ENCODE measurements around the gene NFAT5. TPM values are rescaled to one million over a fixed set of nuclear protein-coding genes. Genes with fewer than 3 reads are reported as not detected.
"Not testable (repeated sequence)": the region's sequence is repeated elsewhere in the genome, so short reads cannot be mapped to it uniquely, and the experiment has no call there.

Gene NFAT5
- total and polyA plus RNA-seq, 12 donors, result 1.9 to 79.4 (median 50.7) TPM

GRCh38 chr16:69727916-69728270, 162.1 kb downstream of the NFAT5 start:
- H3K36me3 ChIP-seq (replicated peaks in 1 of 2), result no peaks in the 10 kb centered on the region
- no peaks in the 10 kb centered on the region for H3K27me3 ChIP-seq
- no peak overlapping the region for H3K4me3 ChIP-seq
- H3K27ac ChIP-seq, result peak overlapping the region in 3 of 5 donors; percentile 7 to 94 (median 88)
- TF ChIP-seq CTCF (IDR thresholded peaks at IDR 0.05), result no peak
- no peak for TF ChIP-seq POLR2A (IDR thresholded peaks at IDR 0.05)
- intact Hi-C loops (cut with DNase I), result no loop called here
- WGBS, 4 donors, result 56 to 74% (median 58%) methylated on average over 5 of the region's 5 CpGs
- peaks cover 21 to 22% of the 10 kb centered on the region in 2 donors for H3K4me1 ChIP-seq (replicated peaks in 1 of 2)
- peak; percentile 58 to 87 (median 84) for DNase-seq
- no peaks in the 10 kb centered on the region for H3K9me3 ChIP-seq (replicated peaks in 1 of 3)

GRCh38 chr16:69729030-69729429, 163.3 kb downstream of the NFAT5 start:
- H3K27ac ChIP-seq; DNase-seq; H3K27me3 ChIP-seq; intact Hi-C loops (cut with DNase I); H3K9me3 ChIP-seq (replicated peaks in 1 of 3); H3K4me3 ChIP-seq; H3K36me3 ChIP-seq (replicated peaks in 1 of 2): not testable (repeated sequence)
- peaks cover 21 to 22% of the 10 kb centered on the region in 2 donors for H3K4me1 ChIP-seq (replicated peaks in 1 of 2)
- 75 to 96% (median 87%) methylated on average over 2 to 4 of the region's 4 CpGs for WGBS, 4 donors

- intact Hi-C loops (cut with DNase I); H3K27me3 ChIP-seq; H3K4me3 ChIP-seq; H3K9me3 ChIP-seq (replicated peaks in 1 of 3); H3K36me3 ChIP-seq (replicated peaks in 1 of 2); DNase-seq; H3K27ac ChIP-seq: not testable (repeated sequence)
- WGBS, 4 donors, result 76 to 100% (median 87%) methylated on average over 4 to 5 of the region's 5 CpGs
- peaks cover 14 to 22% of the 10 kb centered on the region in 2 donors for H3K4me1 ChIP-seq (replicated peaks in 1 of 2)
Measured at GRCh38 chr16:69731280-69731679, 165.5 kb downstream of the NFAT5 start.

GRCh38 chr16:69732101-69732500, 166.3 kb downstream of the NFAT5 start:
- peaks cover 8 to 15% of the 10 kb centered on the region in 2 donors for H3K4me1 ChIP-seq (replicated peaks in 1 of 2)
- no peak overlapping the region for H3K27ac ChIP-seq
- DNase-seq, result no peak
- 92 to 98% (median 93%) methylated on average over 5 to 6 of the region's 6 CpGs for WGBS, 4 donors
- TF ChIP-seq POLR2A (IDR thresholded peaks at IDR 0.05) (no peak), CTCF (IDR thresholded peaks at IDR 0.05) (no peak)
- intact Hi-C loops (cut with DNase I), result no loop called here
- no peaks in the 10 kb centered on the region for H3K27me3 ChIP-seq
- no peaks in the 10 kb centered on the region for H3K36me3 ChIP-seq (replicated peaks in 1 of 2)
- no peaks in the 10 kb centered on the region for H3K9me3 ChIP-seq (replicated peaks in 1 of 3)
- no peak overlapping the region for H3K4me3 ChIP-seq

- TF ChIP-seq POLR2A (IDR thresholded peaks at IDR 0.05), result no peak
- no peak for TF ChIP-seq CTCF (IDR thresholded peaks at IDR 0.05)
- H3K4me3 ChIP-seq, result no peak overlapping the region
- H3K27me3 ChIP-seq, result no peaks in the 10 kb centered on the region
- peaks cover 0 to 66% of the 10 kb centered on the region in 2 donors for H3K36me3 ChIP-seq (replicated peaks in 1 of 2)
- peak overlapping the region in 4 of 5 donors; percentile 75 to 86 (median 82) for H3K27ac ChIP-seq
- peaks cover 23 to 38% of the 10 kb centered on the region in 2 donors for H3K4me1 ChIP-seq (replicated peaks in 1 of 2)
- peak in 1 of 7 donors; percentile 44 for DNase-seq
- WGBS, 4 donors, result 30 to 37% (median 32%) methylated on average over 8 of the region's 8 CpGs
- H3K9me3 ChIP-seq (replicated peaks in 1 of 3), result no peaks in the 10 kb centered on the region
- intact Hi-C loops (cut with DNase I), result no loop called here
Measured at GRCh38 chr16:69741519-69741918, 175.8 kb downstream of the NFAT5 start.
